Gastrocnemius medialis (tissue), 4 donors: ENCODE measurements around the gene RBFOX2. TPM values are rescaled to one million over a fixed set of nuclear protein-coding genes. Genes with fewer than 3 reads are reported as not detected.
"Not testable (repeated sequence)": the region's sequence is repeated elsewhere in the genome, so short reads cannot be mapped to it uniquely, and the experiment has no call there.

Source experiments
- ATAC-seq, 2 donors: fragments of 150-250 bp; one replicate each; pipeline ENCODE4 v1.9.1; 2016
- DNase-seq, 2 donors: peaks; one replicate each; pipeline ENCODE4 v3.0.0-alpha.2; 2019
- H3K27ac ChIP-seq, 4 donors: fragments of 200-600 bp; sonication (generic); 1 replicate in 1 of 4; 2 replicates in 3 of 4; pipeline ENCODE4 v1.5.1; 2016 to 2018; ENCODE audit warnings: mild to moderate bottlenecking in 2 of 4, moderate library complexity in 1 of 4
- H3K27me3 ChIP-seq, 3 donors: fragments of 200-600 bp; sonication (generic) in 2 of 3; 1 replicate in 1 of 3; 2 replicates in 2 of 3; pipeline versions ENCODE4 v1.5.1 to v1.6.0; 2016 to 2019; ENCODE audit warnings: mild to moderate bottlenecking in 1 of 3, moderate library complexity in 1 of 3
- H3K36me3 ChIP-seq, 2 donors: fragments of 200-600 bp; sonication (generic) in 1 of 2; one replicate each; pipeline ENCODE4 v1.5.1; 2017 to 2018
- H3K4me1 ChIP-seq, 2 donors: fragments of 200-600 bp; sonication (generic) in 1 of 2; one replicate each; pipeline ENCODE4 v1.5.1; 2016 to 2017; ENCODE audit warnings: mild to moderate bottlenecking in 2 of 2
- H3K4me3 ChIP-seq, 4 donors: fragments of 200-600 bp; sonication (generic) in 3 of 4; 1 replicate in 1 of 4; 2 replicates in 3 of 4; pipeline ENCODE4 v1.5.1; 2016 to 2019; ENCODE audit warnings: mild to moderate bottlenecking in 2 of 4
- H3K9me3 ChIP-seq, 3 donors: fragments of 200-600 bp; sonication (generic) in 2 of 3; 1 replicate in 1 of 3; 2 replicates in 2 of 3; pipeline ENCODE4 v1.5.1; 2016 to 2019
- POLR2A ChIP-seq, 2 donors: fragments of 450-650 bp; IDR thresholded peaks; one replicate each; pipeline ENCODE4 v1.6.1; 2017; ENCODE audit warnings: antibody characterized with exemption in 2 of 2, mild to moderate bottlenecking in 2 of 2, moderate library complexity in 2 of 2
- in situ Hi-C, 4 donors: fragments of 200-750 bp; cut with MboI; loops; one replicate each; pipeline versions ENCODE4 v1.15.0 to v1.8.0; 2017; ENCODE audit warnings: low sequenced_read_pairs in 4 of 4
- intact Hi-C: fragments of 100-400 bp; cut with DNase I; formaldehyde crosslinking; loops from one replicate; pipeline ENCODE4 v1.15.1; 2023; ENCODE audit warnings: low total_unique reads
- total RNA-seq, 4 donors: library from RNA; depleted of rRNA; stranded (reverse); fragments of >200 nt; gene quantifications; one replicate each; pipeline versions ENCODE4 v1.1.0 to v1.2.3, GENCODE V29; 2016
- TF ChIP-seq, protein P1 (sequence below), 5 experiments: fragments of 450-650 bp in 3 of 5; fragments of 200-600 bp in 2 of 5; sonication (generic) in 2 of 5; IDR thresholded peaks in 4 of 5; conservative IDR thresholded peaks in 1 of 5; 1 replicate in 4 of 5; 2 replicates in 1 of 5; pipeline ENCODE4 v1.5.1; 2016 to 2019; ENCODE audit warnings: antibody characterized with exemption in 5 of 5, mild to moderate bottlenecking in 3 of 5, moderate library complexity in 3 of 5

The RBFOX2 gene
- total RNA-seq, 4 donors from 2014 or later: 26.0 to 32.1 (median 28.6) TPM

DNA sequence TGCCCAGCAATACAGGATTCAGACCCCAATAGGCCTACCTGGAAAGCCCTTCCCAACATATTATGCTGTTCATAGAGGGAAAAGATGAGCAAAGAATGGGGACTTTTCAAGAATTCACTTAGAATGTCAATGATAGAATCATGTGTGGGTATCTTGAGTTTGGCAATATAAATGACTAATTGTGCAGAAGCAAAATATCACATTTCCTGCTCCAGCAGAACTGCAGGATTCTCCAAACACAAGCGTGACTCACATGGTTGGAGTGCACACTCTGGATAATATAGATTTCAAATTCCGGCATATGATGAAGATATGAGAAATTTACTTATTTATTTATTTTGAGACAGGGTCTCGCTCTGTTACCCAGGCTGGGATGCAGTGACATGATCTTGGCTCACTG lies 323.5 kb downstream of the RBFOX2 start:
- H3K4me3 ChIP-seq: no peak overlapping the region
- no peaks in the 10 kb centered on the region for H3K4me1 ChIP-seq
- in situ Hi-C loops: no loop called here
- DNase-seq (no peak), ATAC-seq (no peak)
- intact Hi-C loops: no loop called here
- no peak overlapping the region for H3K27ac ChIP-seq
- H3K9me3 ChIP-seq: no peaks in the 10 kb centered on the region
- no peaks in the 10 kb centered on the region for H3K27me3 ChIP-seq
- TF ChIP-seq, protein P1, sequence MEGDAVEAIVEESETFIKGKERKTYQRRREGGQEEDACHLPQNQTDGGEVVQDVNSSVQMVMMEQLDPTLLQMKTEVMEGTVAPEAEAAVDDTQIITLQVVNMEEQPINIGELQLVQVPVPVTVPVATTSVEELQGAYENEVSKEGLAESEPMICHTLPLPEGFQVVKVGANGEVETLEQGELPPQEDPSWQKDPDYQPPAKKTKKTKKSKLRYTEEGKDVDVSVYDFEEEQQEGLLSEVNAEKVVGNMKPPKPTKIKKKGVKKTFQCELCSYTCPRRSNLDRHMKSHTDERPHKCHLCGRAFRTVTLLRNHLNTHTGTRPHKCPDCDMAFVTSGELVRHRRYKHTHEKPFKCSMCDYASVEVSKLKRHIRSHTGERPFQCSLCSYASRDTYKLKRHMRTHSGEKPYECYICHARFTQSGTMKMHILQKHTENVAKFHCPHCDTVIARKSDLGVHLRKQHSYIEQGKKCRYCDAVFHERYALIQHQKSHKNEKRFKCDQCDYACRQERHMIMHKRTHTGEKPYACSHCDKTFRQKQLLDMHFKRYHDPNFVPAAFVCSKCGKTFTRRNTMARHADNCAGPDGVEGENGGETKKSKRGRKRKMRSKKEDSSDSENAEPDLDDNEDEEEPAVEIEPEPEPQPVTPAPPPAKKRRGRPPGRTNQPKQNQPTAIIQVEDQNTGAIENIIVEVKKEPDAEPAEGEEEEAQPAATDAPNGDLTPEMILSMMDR (IDR thresholded peaks at IDR 0.05 in 4 of 5, conservative IDR thresholded peaks at IDR 0.05 in 1 of 5): no peak
- no peak for TF ChIP-seq POLR2A (IDR thresholded peaks at IDR 0.05)
- no peaks in the 10 kb centered on the region for H3K36me3 ChIP-seq

GRCh38 chr22:35703861-35704584 lies 324.6 kb downstream of the RBFOX2 start:
- no peaks in the 10 kb centered on the region for H3K27me3 ChIP-seq
- ATAC-seq (no peak), DNase-seq (no peak)
- TF ChIP-seq, protein P1 (IDR thresholded peaks at IDR 0.05 in 4 of 5, conservative IDR thresholded peaks at IDR 0.05 in 1 of 5): no peak
- TF ChIP-seq POLR2A (IDR thresholded peaks at IDR 0.05): no peak
- H3K4me1 ChIP-seq: no peaks in the 10 kb centered on the region
- in situ Hi-C loops: no loop called here
- no peak overlapping the region for H3K4me3 ChIP-seq
- H3K27ac ChIP-seq: no peak overlapping the region
- intact Hi-C loops: no loop called here
- no peaks in the 10 kb centered on the region for H3K9me3 ChIP-seq
- no peaks in the 10 kb centered on the region for H3K36me3 ChIP-seq

- H3K36me3 ChIP-seq, DNase-seq, intact Hi-C loops, H3K9me3 ChIP-seq, H3K4me1 ChIP-seq, in situ Hi-C loops, H3K4me3 ChIP-seq, ATAC-seq, H3K27ac ChIP-seq, H3K27me3 ChIP-seq: not testable (repeated sequence)
Measured at GRCh38 chr22:35699852-35700251, 328.8 kb downstream of the RBFOX2 start.

- intact Hi-C loops (no loop called here), in situ Hi-C loops (no loop called here)
Measured at GRCh38 chr22:35697142-35697541, 331.5 kb downstream of the RBFOX2 start.

DNA sequence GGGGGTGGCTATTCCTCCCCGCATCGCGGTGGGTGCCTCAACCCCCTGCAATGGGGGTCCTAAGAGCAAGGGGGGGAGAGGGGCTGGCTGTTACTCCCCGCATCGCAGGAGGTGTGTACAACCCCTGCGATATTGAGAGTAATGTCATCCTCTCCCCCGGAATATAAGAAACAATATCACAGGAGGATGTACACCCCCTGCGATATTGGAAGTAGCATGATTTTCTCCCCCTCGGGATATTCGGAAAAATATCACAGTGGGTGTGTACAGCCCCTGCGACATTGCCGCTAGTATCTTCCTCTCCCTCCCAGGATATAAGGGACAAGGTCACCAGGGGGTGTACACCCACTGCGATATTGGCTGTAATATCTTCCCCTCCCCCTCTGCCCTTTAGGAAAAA lies 333.4 kb downstream of the RBFOX2 start:
- no peak for DNase-seq
- in situ Hi-C loops: no loop called here
- TF ChIP-seq POLR2A (IDR thresholded peaks at IDR 0.05): no peak
- TF ChIP-seq, protein P1 (IDR thresholded peaks at IDR 0.05 in 4 of 5, conservative IDR thresholded peaks at IDR 0.05 in 1 of 5): no peak
- intact Hi-C loops: no loop called here
- H3K27me3 ChIP-seq: no peaks in the 10 kb centered on the region
- H3K27ac ChIP-seq: no peak overlapping the region
- no peaks in the 10 kb centered on the region for H3K4me1 ChIP-seq
- no peak for ATAC-seq
- no peaks in the 10 kb centered on the region for H3K36me3 ChIP-seq
- H3K9me3 ChIP-seq: no peaks in the 10 kb centered on the region
- H3K4me3 ChIP-seq: no peak overlapping the region

More at GRCh38 chr22:35697142-35697541, 331.5 kb downstream of the RBFOX2 start:
- no peaks in the 10 kb centered on the region for H3K9me3 ChIP-seq
- no peak for TF ChIP-seq POLR2A (IDR thresholded peaks at IDR 0.05)
- TF ChIP-seq, protein P1 (IDR thresholded peaks at IDR 0.05 in 4 of 5, conservative IDR thresholded peaks at IDR 0.05 in 1 of 5): no peak
- no peak for DNase-seq
- H3K4me3 ChIP-seq: no peak overlapping the region
- H3K27ac ChIP-seq: no peak overlapping the region
- no peaks in the 10 kb centered on the region for H3K36me3 ChIP-seq
- H3K27me3 ChIP-seq: no peaks in the 10 kb centered on the region
- no peak for ATAC-seq
- no peaks in the 10 kb centered on the region for H3K4me1 ChIP-seq
